Right renal pelvis (tissue), 4 donors: Measurements from ENCODE around the gene UGT1A10. TPM values are rescaled to one million over a fixed set of nuclear protein-coding genes. Genes with fewer than 3 reads are reported as not detected.
"Not testable (repeated sequence)": the region's sequence is repeated elsewhere in the genome, so short reads cannot be mapped to it uniquely, and the experiment has no call there.

ENCODE experiments used
- DNase-seq, 4 donors: peaks; one replicate each; pipeline ENCODE4 v3.0.0-alpha.2; 2013; ENCODE audit warnings: low read depth in 4 of 4, low spot score in 3 of 4, missing footprints in 1 of 4
- polyA plus RNA-seq, 4 donors: library from polyadenylated mRNA; unstranded; fragments of 120-200 nt; gene quantifications; one replicate each; pipeline ENCODE4 v1.2.1, GENCODE V29; 2013; ENCODE audit not compliant: insufficient read length in 4 of 4

UGT1A10 gene
- polyA plus RNA-seq, 4 donors = 0.03 TPM; not detected in 3

DNA sequence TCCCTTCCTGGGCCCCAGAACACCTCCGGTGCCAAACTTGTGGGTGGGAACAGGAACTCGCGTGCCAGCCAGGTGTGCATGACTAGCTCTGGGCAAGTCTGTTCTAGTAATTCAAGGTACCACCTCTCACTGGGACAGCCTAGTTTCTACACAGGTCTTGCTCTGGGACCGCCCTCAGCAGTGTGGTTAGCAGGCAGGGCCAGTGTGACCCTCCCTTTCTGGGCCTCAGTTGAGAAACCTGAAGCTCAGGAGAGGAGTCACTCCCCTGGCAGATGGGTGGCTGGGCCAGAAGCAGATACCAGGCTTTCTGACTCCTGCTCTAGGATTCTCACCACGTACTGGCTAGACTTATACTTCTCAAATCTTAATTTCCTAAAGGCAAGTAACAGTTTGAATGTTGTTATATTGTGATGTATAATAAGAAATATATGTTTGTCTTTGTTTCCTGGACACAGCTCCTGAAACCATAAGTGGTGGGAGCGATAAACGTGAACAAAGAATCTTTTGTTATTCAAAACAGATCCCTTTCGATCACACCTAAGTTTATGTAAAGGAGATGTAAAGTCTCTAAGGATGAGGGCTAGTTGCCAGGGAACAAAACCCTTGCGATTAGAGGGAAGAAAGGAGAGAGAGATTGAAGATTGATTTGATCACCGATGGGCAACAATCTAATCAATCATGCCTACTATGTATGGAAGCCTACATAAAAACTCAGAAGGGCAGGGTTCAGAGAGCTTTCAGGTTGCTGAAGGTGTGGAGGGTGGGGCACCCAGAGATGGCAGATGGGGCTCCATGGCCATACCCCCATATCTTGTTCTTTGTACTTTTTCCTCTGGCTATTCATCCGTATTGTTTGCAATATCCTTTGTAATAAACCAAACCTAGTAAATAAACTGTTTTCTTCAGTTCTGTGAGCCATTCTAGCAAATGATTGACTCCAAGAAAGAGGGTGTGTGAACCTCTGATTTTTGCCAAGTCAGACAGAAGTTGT, 55.5 kb downstream of the UGT1A10 start:
- no peak for DNase-seq

GRCh38 chr2:233692648-233693047, 56.4 kb downstream of the UGT1A10 start, which contains the start of gene UGT1A6:
Gene UGT1A6 (plus strand): TSS chr2:233692890. CDS start chr2:233693005, 115 bp downstream.
- DNase-seq = no peak

GRCh38 chr2:233693963-233694362, 57.7 kb downstream of the UGT1A10 start:
- no peak for DNase-seq

- DNase-seq = no peak
Measured at GRCh38 chr2:233698740-233699139, 62.5 kb downstream of the UGT1A10 start.

DNA sequence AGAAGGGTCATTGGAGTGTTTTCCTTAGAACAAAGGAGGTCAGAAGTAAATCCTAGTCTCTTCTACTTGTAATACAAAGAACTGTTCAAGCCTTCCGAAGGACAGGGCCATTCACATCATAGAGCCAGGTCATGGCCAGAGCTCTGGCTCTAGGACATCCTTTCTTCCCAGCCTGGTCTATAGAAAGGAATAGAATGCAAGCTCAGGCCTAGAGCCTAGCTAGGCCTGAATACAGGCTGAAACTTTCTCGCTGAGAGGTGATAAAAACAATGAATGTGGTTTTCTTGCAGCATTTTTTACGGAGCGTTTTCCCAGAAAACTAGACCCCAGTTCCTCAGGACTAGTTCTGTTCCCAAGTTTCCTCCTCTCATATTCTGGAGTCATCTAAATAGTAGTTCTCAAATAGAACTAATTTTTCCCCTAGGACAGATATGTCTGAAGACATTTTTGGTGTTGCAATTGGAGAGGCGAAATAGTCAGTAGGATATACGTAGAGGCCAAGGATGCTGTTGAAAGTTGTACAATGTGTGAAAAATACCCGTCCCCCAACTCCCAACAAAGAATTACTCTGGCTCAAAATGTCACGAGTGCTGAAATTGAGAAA, 63.3 kb downstream of the UGT1A10 start:
- no peak for DNase-seq

DNA sequence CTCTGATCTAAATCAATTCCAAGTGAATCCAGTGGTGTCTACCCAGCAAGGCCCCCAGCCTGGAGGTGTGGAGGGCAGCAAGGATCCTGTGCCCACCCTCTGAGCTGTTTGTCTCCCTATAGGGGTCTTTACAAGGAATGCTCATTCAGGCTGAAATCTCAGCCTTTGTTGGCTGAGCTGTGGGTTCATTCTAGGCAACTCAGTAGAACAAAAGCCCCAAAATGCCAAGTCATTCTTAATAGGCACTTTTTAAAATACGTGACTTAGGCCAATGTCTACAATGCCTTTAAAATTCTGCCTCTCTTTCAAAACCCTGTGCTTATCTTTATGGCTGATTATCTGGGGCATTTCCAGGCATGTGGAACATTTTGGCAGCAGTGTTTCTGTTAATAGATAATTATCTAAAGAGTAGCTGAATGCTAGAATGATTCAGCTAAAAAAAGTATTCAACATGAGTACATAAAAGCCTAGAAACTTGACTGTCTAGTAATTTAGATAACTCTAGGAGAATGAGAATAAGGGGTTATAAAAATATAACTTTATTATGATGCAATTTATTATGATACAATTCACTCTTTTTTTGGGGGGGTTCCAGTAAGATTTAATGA, 63.9 kb downstream of the UGT1A10 start:
- DNase-seq = peak in 1 of 4 donors; percentile 29

DNA sequence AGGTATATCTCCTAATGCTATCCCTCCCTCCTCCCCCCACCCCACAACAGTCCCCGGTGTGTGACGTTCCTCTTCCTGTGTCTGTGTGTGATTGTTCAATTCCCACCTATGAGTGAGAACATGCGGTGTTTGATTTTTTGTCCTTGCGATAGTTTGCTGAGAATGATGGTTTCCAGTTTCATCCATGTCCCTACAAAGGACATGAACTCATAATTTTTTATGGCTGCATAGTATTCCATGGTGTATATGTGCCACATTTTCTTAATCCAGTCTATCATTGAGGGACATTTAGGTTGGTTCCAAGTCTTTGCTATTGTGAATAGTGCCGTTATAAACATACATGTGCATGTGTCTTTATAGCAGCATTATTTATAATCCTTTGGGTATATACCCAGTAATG, 64.6 kb downstream of the UGT1A10 start:
- not testable (repeated sequence) for DNase-seq

- DNase-seq = no peak
Measured at GRCh38 chr2:233702238-233702637, 66.0 kb downstream of the UGT1A10 start.

DNA sequence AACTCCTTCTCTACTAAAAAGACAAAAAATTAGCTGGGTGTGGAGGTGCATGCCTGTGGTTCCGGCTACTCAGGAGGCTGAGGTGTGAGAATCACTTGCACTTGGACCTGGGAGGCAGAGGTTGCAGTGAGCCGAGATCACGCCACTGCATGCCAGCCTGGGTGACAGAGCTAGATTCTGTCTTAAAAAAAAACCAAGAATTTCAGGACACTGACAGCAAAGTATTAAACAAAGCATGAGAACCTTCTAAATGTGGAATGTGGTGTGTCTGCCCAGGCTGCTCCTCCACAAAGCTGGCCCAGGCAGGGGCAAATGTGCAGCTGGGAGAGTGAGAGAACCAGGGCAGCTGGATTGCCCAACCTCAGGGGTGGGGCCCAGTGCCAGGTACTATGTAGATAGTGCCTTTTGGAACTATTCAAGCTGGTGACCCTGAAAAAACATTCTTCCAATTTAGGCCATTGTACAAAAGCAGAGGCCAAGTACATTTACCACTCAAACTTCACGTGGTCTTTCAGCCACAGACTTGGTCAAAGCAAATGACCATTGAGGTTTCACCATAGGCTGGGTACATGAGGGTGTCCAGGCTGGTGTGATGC, 69.8 kb downstream of the UGT1A10 start:
- DNase-seq = no peak

DNA sequence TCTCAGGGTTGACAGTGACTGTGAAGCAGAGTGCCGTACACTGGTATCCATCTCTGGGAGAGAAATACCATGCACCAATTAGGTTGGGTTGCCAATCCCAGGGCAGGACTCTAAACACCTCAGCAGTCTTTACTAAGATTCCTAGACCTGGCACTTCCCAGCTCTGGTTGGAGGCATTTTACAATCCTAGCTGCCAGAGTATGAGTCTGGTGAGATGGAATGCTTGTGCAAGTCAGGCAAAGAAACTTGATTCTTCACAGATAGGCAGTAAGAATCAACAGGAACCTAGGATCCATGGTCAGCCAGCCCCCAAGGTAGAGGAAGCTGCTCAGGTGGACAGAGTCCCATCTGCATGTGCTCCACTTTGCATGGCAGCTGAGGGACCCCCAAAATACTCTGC, 70.5 kb downstream of the UGT1A10 start:
- no peak for DNase-seq

- DNase-seq = no peak
Measured at GRCh38 chr2:233707940-233708644, 71.8 kb downstream of the UGT1A10 start.

GRCh38 chr2:233708942-233709341, 72.7 kb downstream of the UGT1A10 start:
- DNase-seq = no peak

DNA sequence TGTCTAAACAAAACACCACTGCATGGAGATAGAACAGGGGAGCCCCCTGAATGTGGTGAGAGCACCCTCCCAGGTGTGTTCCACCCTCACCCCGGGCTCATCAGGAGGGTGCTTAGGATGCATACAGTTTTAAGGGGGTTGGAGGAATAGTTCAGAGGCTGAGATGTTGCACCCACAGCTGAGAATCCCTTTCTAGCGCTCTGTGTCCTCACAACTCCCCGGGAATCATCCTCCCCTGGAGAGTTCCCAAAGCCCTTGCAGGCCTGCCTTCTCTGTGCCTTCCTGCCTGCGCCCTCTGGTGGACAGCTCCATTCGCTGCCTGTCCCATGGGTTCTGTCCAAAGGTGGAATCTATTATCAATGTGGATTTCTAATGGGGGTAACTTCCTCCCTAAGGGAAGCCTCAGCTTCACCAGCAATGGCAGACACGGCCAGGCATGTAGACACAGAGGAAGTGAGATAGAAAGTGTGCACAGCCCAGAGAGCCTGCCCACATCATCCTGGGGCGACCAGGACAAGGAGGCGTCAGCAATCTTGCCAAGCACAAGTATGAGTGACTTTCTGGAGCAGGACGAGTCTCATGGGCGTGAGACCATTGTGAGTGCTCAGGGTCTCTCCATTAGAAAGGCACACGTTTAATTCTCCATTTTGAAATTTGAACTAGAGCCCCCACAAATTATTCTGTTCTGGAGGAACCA, 75.2 kb downstream of the UGT1A10 start:
- peak in 3 of 4 donors; percentile 56 to 61 (median 60) for DNase-seq

GRCh38 chr2:233712611-233713261, 76.5 kb downstream of the UGT1A10 start, which contains the start of gene UGT1A5:
Gene UGT1A5 (plus strand): TSS chr2:233712907. CDS start chr2:233712992, 85 bp downstream.
- no peak for DNase-seq

GRCh38 chr2:233713262-233713615, 77.0 kb downstream of the UGT1A10 start:
- no peak for DNase-seq

DNA sequence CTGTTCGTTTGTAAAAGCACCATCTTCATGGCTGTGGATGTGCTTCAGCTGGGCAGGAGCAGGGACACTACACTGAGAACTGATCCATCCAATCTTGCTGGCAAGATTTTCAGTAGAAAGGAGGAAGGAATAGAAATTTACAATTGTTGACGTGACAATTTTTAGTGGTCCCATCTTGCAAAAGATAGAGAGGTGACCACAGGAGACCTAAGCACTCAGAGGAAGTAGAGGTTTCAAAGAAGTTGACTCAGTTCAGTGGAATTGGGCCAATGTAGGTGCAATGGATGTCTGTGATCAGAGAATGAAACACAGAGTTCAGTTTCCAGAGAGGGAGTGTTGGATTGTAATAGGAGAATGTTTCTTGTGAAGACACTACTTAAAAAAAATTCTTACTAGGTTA, 77.9 kb downstream of the UGT1A10 start:
- no peak for DNase-seq

DNA sequence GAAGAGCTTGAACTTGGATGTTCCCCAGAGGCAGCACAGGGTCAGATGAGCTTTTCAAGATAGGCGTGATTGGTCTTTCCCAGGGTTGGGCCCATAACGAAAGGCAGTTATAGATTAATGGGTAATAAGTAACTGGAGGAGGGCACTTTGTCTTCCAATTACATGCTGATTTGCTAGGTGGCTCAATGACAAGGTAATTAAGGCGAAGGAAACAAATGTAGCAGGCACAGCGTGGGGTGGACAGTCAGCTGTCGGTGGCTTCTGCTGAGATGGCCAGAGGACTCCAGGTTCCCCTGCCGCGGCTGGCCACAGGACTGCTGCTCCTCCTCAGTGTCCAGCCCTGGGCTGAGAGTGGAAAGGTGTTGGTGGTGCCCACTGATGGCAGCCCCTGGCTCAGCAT, 82.3 kb downstream of the UGT1A10 start, which contains the start of gene UGT1A4:
Gene UGT1A4 (plus strand): TSS at position 185 of the 400 bp plus-strand sequence. CDS start 85 bp downstream, at position 270.
- DNase-seq = no peak

DNA sequence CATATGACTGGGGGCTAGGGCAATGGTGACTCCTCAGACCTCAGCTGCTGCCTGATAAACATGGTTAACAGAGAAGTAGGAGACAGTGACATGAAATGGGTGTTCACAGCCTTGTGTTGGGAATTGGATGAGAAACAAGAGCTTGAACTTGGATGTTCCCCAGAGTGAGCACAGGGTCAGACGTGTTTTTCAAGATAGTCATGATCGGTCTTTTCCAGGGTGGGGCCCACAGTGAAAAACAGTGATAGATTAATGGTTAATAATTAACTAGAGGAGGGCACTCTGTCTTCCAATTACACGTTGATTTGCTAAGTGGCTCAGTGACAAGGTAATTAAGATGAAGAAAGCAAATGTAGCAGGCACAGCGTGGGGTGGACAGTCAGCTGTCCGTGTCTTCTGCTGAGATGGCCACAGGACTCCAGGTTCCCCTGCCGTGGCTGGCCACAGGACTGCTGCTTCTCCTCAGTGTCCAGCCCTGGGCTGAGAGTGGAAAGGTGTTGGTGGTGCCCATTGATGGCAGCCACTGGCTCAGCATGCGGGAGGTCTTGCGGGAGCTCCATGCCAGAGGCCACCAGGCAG, 92.6 kb downstream of the UGT1A10 start, which contains the start of gene UGT1A3:
Gene UGT1A3 (plus strand): TSS at position 320 of the 579 bp plus-strand sequence. CDS start 85 bp downstream, at position 405.
- DNase-seq = no peak
